Neutrophil (primary cell): ENCODE measurements around the gene SRGAP2.
"Not testable (repeated sequence)": the region's sequence is repeated elsewhere in the genome, so short reads cannot be mapped to it uniquely, and the experiment has no call there.

Experiments
- H3K27ac ChIP-seq: fragments of 200-600 bp; sonication (generic); 2 replicates; pipeline ENCODE4 v1.5.1; 2016; ENCODE audit warnings: mild to moderate bottlenecking, moderate library complexity
- H3K27me3 ChIP-seq: fragments of 200-600 bp; sonication (generic); 2 replicates; pipeline ENCODE4 v1.6.0; 2016; ENCODE audit warnings: mild to moderate bottlenecking
- H3K36me3 ChIP-seq: fragments of 200-600 bp; sonication (generic); 2 replicates; pipeline ENCODE4 v1.5.1; 2017
- H3K4me1 ChIP-seq, 2 experiments: fragments of 200-600 bp in 1 of 2; sonication (generic) in 1 of 2; 1 replicate in 1 of 2; 2 replicates in 1 of 2; pipeline versions ENCODE4 v1.5.1 to v1.6.1; 2013 to 2016; ENCODE audit warnings: low read depth in 1 of 2, low read length in 1 of 2, mild to moderate bottlenecking in 1 of 2, moderate library complexity in 1 of 2; ENCODE audit not compliant: control insufficient read depth in 1 of 2, insufficient read depth in 1 of 2
- H3K4me3 ChIP-seq, 2 experiments: fragments of 200-600 bp in 1 of 2; sonication (generic) in 1 of 2; 1 replicate in 1 of 2; 2 replicates in 1 of 2; pipeline ENCODE4 v1.5.1; 2013 to 2016; ENCODE audit warnings: low read depth in 1 of 2, low read length in 1 of 2, mild to moderate bottlenecking in 1 of 2, moderate library complexity in 1 of 2
- H3K9me3 ChIP-seq: fragments of 200-600 bp; sonication (generic); 2 replicates; pipeline ENCODE4 v1.5.1; 2016

Gene SRGAP2

DNA sequence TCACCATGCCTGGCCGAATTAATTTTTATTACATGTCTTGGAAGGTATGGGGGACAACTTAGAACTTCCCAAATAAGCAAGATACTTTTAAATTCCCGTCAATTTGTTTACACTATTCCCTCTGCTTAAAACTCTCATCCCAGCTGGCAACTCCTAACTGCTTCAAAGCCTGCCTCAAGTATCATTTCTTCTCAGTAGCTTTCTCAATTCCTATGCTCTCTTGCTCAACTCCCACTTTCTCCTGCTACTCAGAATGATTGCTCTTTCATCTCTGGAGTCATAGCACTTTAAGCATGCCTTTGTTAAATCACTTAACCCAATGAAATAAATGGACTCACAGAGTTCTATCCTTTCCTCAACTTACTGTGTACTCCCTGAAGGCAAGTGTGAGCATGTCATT is 19.6 kb upstream of the SRGAP2 start:
- H3K36me3 ChIP-seq, result not testable (repeated sequence)

DNA sequence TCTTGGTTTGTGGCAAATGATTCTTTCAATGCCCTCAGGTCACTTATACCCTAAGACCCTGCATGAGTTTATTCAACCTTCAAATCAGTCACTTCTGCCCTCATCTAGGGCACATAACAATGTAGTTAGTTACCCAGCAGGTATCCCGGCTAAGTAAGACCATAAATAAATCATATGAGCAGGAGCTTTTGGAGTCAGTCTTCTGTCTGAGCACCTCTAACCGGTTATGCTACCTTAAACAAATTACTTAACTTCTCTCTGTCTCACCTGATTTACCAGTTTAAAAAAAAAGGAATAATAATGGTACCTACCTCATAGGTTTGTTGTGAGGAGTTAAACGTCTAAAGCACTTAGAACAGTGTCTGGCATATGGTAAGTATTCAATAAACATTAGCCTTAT is 17.6 kb upstream of the SRGAP2 start:
- not testable (repeated sequence) for H3K36me3 ChIP-seq, H3K9me3 ChIP-seq, H3K4me1 ChIP-seq, H3K27ac ChIP-seq, H3K27me3 ChIP-seq, H3K4me3 ChIP-seq

More for the DNA sequence above, 19.6 kb upstream of the SRGAP2 start:
- not testable (repeated sequence) for H3K9me3 ChIP-seq, H3K4me3 ChIP-seq, H3K4me1 ChIP-seq, H3K27me3 ChIP-seq, H3K27ac ChIP-seq

- not testable (repeated sequence) for H3K36me3 ChIP-seq, H3K27ac ChIP-seq, H3K9me3 ChIP-seq, H3K27me3 ChIP-seq, H3K4me1 ChIP-seq, H3K4me3 ChIP-seq
Observed at GRCh38 chr1:206186826-206187225, 16.5 kb upstream of the SRGAP2 start.

GRCh38 chr1:206195182-206195581 is 8.2 kb upstream of the SRGAP2 start:
- not testable (repeated sequence) for H3K27me3 ChIP-seq, H3K9me3 ChIP-seq, H3K4me3 ChIP-seq, H3K36me3 ChIP-seq, H3K27ac ChIP-seq, H3K4me1 ChIP-seq

DNA sequence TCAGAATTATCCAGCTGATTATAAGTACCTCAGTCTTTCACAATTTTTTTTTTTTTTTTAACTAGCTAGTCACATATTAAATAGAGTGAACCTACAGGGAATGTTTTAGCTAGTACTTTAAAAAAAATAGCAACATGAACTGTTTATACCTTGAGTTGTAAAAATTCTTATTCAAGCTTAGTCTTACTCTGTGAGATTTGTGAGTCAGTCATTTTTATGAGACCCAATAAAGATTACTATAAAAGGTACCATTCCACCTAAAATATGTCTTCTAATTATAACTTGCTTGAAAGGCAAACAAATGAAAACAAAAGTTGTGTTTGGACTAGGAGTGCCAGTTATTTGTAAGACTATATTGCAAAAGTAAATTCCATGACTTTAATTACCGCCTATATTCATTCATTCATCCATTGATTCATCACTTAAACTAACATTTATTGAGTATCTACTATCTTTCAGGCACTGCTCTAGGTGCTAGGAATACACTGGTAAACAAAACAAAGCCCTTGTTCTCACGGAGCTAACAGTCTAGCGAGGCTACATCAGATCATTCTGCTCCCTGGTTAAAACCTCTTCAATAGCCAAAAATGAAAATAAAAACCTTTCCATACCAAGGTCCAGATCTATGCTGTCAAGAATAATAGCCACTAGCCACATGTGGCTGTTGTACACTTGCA is 6.5 kb upstream of the SRGAP2 start:
- not testable (repeated sequence) for H3K36me3 ChIP-seq, H3K4me1 ChIP-seq, H3K27me3 ChIP-seq, H3K27ac ChIP-seq, H3K9me3 ChIP-seq, H3K4me3 ChIP-seq

DNA sequence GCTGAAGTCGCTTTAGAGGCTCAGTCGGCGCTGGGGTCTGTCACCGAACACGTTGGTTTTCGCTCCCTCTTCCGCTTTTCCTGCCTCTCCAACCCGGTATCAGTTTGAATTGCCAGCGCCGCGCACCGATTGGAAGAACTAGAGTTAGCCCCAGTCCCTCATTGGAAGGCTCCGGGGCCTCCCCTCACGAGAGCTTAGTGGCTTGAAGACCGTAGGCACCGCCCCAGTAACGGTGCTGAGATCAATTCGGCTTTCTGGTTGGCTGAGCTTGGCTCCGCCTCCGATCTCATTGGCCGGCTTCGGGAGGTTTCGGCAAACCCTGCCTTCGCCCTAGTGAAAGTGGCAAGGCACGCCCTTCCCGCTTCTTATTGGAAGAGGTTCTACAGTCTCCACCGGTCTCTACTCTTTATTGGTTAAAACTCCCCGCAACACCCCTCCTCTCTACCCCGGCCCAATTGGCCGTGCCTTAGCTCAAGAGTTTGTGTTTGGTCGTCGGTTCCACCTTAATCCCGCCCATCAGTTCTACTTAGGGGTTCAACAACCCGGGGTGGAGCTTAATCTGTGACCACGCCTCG is 465 bp upstream of the SRGAP2 start, which contains the start of gene FAM72A:
Gene FAM72A, minus strand, starts transcription at position 51 of the 575 bp plus-strand sequence. CDS start 814 bp downstream, outside the sequence.
- H3K36me3 ChIP-seq, H3K4me1 ChIP-seq, H3K9me3 ChIP-seq, H3K27me3 ChIP-seq: not testable (repeated sequence)
- peak within 1 kb of the TSS; percentile 75 for H3K27ac ChIP-seq
- peak within 1 kb of the TSS; percentile 59 to 70 for H3K4me3 ChIP-seq

DNA sequence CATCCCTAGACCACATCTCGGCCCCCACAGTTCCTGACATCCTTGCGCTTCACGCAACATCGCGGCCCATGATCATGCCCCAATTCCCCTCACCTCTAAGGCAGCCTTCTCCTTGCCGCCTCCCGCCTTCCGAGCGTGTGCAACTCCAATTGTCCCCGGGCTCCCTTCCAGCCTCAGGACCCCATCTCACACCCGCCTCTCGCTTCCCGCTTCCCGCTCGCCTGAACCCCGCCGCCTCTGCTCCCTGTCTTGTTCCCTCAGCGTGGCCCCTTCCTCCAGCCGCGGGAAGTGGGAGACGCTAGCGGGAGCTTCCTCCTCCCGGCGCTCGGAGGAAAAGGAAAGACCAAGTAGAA is 794 bp downstream of the SRGAP2 start:
- not testable (repeated sequence) for H3K36me3 ChIP-seq, H3K9me3 ChIP-seq, H3K27me3 ChIP-seq, H3K4me1 ChIP-seq, H3K27ac ChIP-seq
- peak overlapping the region in 1 of 2 experiments; percentile 31 for H3K4me3 ChIP-seq

GRCh38 chr1:206204871-206205270 is 1.5 kb downstream of the SRGAP2 start:
- not testable (repeated sequence) for H3K9me3 ChIP-seq, H3K4me1 ChIP-seq, H3K27me3 ChIP-seq, H3K27ac ChIP-seq, H3K36me3 ChIP-seq
- peak overlapping the region; percentile 47 to 61 for H3K4me3 ChIP-seq

GRCh38 chr1:206205569-206205968 is 2.2 kb downstream of the SRGAP2 start:
- not testable (repeated sequence) for H3K4me1 ChIP-seq, H3K27ac ChIP-seq, H3K4me3 ChIP-seq, H3K27me3 ChIP-seq, H3K9me3 ChIP-seq, H3K36me3 ChIP-seq

- not testable (repeated sequence) for H3K27me3 ChIP-seq, H3K9me3 ChIP-seq, H3K36me3 ChIP-seq, H3K4me1 ChIP-seq, H3K27ac ChIP-seq, H3K4me3 ChIP-seq
Observed at GRCh38 chr1:206210802-206211201, 7.5 kb downstream of the SRGAP2 start.

GRCh38 chr1:206215600-206216392 is 12.5 kb downstream of the SRGAP2 start:
- H3K4me3 ChIP-seq, H3K36me3 ChIP-seq, H3K4me1 ChIP-seq, H3K27me3 ChIP-seq, H3K9me3 ChIP-seq: not testable (repeated sequence)
- peak overlapping the region; percentile 71 for H3K27ac ChIP-seq

DNA sequence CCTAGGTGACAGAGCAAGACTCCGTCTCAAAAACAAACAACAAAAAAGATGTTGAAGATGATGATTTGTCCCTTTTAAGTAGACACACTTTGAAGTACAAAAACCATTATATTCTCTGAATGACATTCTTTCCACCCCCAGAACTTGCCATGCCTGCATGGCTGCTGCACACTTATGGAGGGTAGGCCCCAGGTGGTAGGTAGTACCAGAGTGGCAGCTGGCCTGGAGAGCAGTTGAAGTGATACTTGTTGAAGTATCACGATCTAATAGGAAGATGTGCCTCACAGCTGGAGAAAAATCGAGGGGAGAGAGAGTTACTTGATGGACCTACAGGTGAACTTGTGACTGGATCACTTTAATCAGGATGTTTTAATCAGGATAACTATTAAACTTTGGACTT is 14.9 kb downstream of the SRGAP2 start:
- not testable (repeated sequence) for H3K4me3 ChIP-seq, H3K36me3 ChIP-seq, H3K27me3 ChIP-seq, H3K27ac ChIP-seq, H3K9me3 ChIP-seq
- H3K4me1 ChIP-seq, result peaks cover 5 to 11% of the 10 kb centered on the region in 2 experiments

DNA sequence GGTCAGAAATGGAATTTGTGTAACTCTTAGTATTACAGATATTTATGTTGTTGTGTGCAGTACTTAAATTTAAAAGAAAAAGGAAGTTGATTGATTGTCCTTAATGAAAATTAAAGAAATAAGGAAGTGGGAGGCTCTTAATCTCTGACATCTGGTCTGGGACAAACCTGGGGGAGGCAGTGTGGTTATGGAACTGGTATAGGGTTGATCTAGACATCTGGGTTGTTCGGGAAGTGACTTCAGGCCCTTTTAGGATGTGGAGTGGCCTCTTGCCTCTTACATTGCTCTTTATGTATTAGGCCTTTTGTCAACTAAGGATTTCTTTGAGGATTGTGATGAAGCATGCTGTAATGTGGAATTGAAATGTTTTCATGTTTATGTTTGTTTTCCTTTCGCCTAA is 15.4 kb downstream of the SRGAP2 start:
- not testable (repeated sequence) for H3K27me3 ChIP-seq, H3K36me3 ChIP-seq, H3K9me3 ChIP-seq, H3K4me3 ChIP-seq, H3K27ac ChIP-seq
- H3K4me1 ChIP-seq, result peaks cover 5 to 11% of the 10 kb centered on the region in 2 experiments
